Chondrocyte (in vitro differentiated cells): ENCODE measurements around the gene MBP. TPM values are rescaled to one million over a fixed set of nuclear protein-coding genes. Genes with fewer than 3 reads are reported as not detected.

Experiments used
- DNase-seq: peaks from one replicate; pipeline ENCODE4 v3.0.0; 2021; ENCODE audit warnings: mixed read lengths, low spot score
- H3K27ac Mint-ChIP-seq: one replicate; pipeline ENCODE4 v1.8.0; 2021; ENCODE audit warnings: mild to moderate bottlenecking, moderate library complexity, mixed read lengths; ENCODE audit not compliant: unreplicated experiment
- H3K27me3 Mint-ChIP-seq: 2 replicates; pipeline ENCODE4 v1.8.0; 2021; ENCODE audit warnings: low read depth, mixed read lengths
- H3K36me3 Mint-ChIP-seq: 2 replicates; pipeline ENCODE4 v1.8.0; 2021; ENCODE audit warnings: low read depth, mixed read lengths
- H3K4me1 Mint-ChIP-seq: 2 replicates; pipeline ENCODE4 v1.8.0; 2021; ENCODE audit warnings: low read depth, mild to moderate bottlenecking, mixed read lengths
- H3K4me3 Mint-ChIP-seq: one replicate; pipeline ENCODE4 v1.8.0; 2021; ENCODE audit warnings: mild to moderate bottlenecking, moderate library complexity, mixed read lengths; ENCODE audit not compliant: unreplicated experiment
- H3K9me3 Mint-ChIP-seq: 2 replicates; pipeline ENCODE4 v1.8.0; 2021; ENCODE audit warnings: low read depth, mixed read lengths
- total RNA-seq: library from RNA; stranded (reverse); gene quantifications from 3 replicates; pipeline ENCODE4 v1.2.1, GENCODE V29; 2021
- TF ChIP-seq, protein P1 (sequence below): fragments of 200-600 bp; sonication (generic); IDR thresholded peaks from 2 replicates; pipeline ENCODE4 v1.5.0; 2021; ENCODE audit warnings: antibody characterized with exemption, mild to moderate bottlenecking, moderate library complexity

MBP gene
- total RNA-seq, 1 donor from 2014 or later: 15.9 TPM

- H3K4me1 Mint-ChIP-seq: peaks cover 41% of the 10 kb centered on the region
- TF ChIP-seq, protein P1, sequence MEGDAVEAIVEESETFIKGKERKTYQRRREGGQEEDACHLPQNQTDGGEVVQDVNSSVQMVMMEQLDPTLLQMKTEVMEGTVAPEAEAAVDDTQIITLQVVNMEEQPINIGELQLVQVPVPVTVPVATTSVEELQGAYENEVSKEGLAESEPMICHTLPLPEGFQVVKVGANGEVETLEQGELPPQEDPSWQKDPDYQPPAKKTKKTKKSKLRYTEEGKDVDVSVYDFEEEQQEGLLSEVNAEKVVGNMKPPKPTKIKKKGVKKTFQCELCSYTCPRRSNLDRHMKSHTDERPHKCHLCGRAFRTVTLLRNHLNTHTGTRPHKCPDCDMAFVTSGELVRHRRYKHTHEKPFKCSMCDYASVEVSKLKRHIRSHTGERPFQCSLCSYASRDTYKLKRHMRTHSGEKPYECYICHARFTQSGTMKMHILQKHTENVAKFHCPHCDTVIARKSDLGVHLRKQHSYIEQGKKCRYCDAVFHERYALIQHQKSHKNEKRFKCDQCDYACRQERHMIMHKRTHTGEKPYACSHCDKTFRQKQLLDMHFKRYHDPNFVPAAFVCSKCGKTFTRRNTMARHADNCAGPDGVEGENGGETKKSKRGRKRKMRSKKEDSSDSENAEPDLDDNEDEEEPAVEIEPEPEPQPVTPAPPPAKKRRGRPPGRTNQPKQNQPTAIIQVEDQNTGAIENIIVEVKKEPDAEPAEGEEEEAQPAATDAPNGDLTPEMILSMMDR: no peak
- no peaks in the 10 kb centered on the region for H3K9me3 Mint-ChIP-seq
- peak overlapping the region; percentile 32 for H3K4me3 Mint-ChIP-seq
- H3K27me3 Mint-ChIP-seq: no peaks in the 10 kb centered on the region
- H3K27ac Mint-ChIP-seq: peak overlapping the region; percentile 96
- peaks cover 3% of the 10 kb centered on the region for H3K36me3 Mint-ChIP-seq
- no peak for DNase-seq
Observed at GRCh38 chr18:77055429-77056300, 76.9 kb downstream of the MBP start.

DNA sequence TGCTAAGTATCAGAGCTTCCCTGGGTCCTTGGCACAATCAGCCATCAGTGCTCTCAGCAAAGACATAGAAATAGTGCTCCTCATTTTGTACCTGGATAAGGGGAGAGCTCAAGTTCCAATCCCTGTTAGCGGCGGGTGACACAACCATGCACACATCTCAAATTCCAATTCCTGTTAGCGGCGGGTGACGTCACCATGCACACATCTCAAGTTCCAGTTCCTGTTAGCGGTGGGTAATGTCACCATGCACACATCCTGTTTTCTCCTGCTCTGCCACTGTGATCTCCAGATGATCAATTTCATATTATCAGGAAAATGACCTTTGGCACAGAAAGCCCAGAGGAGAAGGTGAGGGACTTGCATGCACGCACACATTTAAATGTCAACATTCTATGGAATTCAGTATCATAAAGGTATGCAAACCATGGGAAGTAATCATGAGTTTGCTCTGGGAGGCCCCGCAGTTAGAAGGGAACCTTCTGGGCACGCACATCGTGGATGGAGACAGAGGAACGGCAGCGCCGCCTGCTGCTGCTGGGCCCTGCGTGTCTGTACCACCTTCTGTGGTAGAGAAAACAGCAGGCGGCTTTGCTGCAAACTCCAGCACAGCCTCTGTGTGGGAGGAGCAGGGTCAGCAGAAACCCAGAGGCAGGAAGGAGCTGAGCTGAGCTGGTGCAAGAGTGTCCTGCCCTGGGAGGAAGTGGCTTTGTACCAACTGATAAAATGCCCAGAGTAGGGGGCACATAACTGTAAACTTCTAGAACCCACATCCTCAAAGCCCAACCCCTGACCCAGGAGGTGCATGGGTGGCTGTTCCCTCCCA is 77.8 kb downstream of the MBP start:
- Mint-ChIP-seq H3K4me1 (peaks cover 41% of the 10 kb centered on the region), H3K27ac (peak overlapping the region; percentile 96), H3K36me3 (peaks cover 3% of the 10 kb centered on the region), H3K9me3 (no peaks in the 10 kb centered on the region), H3K4me3 (peak overlapping the region; percentile 46), H3K27me3 (no peaks in the 10 kb centered on the region)
- DNase-seq: no peak
- TF ChIP-seq, protein P1: peak; percentile 92

DNA sequence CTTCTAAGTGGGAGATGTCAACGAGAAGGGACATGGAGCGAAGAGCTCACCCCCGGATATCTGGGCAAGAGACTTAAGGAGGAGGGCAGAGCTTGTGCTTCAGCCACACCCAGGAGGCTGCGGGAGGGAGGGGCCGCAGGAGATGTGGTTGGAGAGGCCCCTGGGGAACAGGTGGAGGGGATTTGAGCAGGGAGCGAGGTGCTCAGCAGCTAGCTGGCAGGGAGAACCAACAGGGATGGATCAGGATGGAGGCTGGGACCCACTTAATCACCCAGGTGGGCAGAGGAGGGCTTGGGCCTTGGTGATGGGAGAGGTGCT is 78.3 kb downstream of the MBP start:
- Mint-ChIP-seq H3K27ac (peak overlapping the region; percentile 96), H3K4me3 (peak overlapping the region; percentile 46), H3K27me3 (no peaks in the 10 kb centered on the region), H3K9me3 (no peaks in the 10 kb centered on the region), H3K36me3 (peaks cover 3% of the 10 kb centered on the region), H3K4me1 (peaks cover 39% of the 10 kb centered on the region)
- no peak for DNase-seq
- TF ChIP-seq, protein P1: no peak

DNA sequence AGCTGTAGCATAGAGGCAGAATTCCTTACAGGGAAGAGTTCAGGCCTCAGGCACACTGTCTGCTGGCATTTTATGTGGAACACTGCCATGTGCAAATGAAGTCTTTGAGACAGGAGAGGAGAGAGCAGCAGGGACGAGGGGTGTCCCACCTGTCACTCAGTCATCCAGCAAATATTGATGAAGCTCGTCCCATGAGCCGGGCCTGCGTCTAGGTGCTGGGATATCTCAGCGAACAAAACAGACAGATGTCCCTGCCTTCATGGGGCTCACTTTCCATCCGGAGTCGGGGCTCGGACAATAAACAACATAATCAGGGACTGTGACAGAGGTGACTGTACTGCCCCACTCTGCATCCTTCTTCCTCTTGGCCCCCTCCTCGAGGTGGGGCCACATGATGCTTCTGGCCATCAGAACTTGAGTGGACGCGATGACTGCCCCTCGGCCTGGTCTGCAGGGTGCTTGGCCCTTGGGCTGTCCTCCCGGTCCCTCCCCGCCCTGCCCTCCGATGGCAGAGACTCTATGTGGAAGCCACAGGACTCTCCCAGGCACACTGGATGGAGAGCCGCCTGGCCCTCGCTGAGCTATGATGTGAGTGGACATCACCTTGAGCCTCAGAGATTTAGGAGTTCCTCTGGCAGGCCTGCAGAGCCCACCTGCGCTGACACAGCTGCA is 78.8 kb downstream of the MBP start:
- Mint-ChIP-seq H3K9me3 (no peaks in the 10 kb centered on the region), H3K27ac (peak overlapping the region; percentile 96), H3K4me1 (peaks cover 39% of the 10 kb centered on the region), H3K27me3 (no peaks in the 10 kb centered on the region), H3K4me3 (no peak overlapping the region), H3K36me3 (peaks cover 3% of the 10 kb centered on the region)
- TF ChIP-seq, protein P1: no peak
- DNase-seq: no peak

DNA sequence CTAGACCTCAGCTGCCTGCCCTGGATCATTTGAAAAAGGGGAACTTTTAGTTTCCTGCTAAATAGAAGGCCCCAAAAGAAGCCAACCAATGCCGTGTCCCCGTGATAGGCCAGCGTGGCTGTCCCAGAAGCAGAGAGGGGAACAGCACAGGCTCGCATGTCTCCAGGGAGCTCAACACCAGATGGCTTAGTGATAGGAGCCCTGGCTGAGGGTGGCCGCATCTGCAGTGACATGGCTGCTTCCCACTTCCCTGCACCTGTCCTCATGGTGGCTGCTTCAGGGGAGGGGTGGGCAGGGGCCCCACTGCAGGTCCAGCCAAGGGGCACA is 79.6 kb downstream of the MBP start:
- Mint-ChIP-seq H3K27ac (no peak overlapping the region), H3K27me3 (no peaks in the 10 kb centered on the region), H3K36me3 (peaks cover 3% of the 10 kb centered on the region), H3K4me1 (peaks cover 39% of the 10 kb centered on the region), H3K4me3 (no peak overlapping the region), H3K9me3 (no peaks in the 10 kb centered on the region)
- TF ChIP-seq, protein P1: no peak
- DNase-seq: no peak
